ENCODE results near the gene VWF.

Gene VWF

GRCh38 chr12:6084969-6085450, 39.5 kb downstream of the VWF start:
- Mint-ChIP-seq H3K4me1 (no peaks in the 10 kb centered on the region), H3K36me3 (no peaks in the 10 kb centered on the region), H3K27me3 (peaks cover 12% of the 10 kb centered on the region), H3K9me3 (no peaks in the 10 kb centered on the region), H3K4me3 (no peak overlapping the region), H3K27ac (no peak overlapping the region)
- ATAC-seq (ENCODE audit: low read depth) (no peak), DNase-seq (ENCODE audit: low spot score in 2 of 2) (no peak)

- H3K4me3 Mint-ChIP-seq: no peak overlapping the region
- no peak for DNase-seq (ENCODE audit: low spot score in 2 of 2)
- no peak overlapping the region for H3K27ac Mint-ChIP-seq
- H3K27me3 Mint-ChIP-seq: peaks cover 12% of the 10 kb centered on the region
- H3K9me3 Mint-ChIP-seq: no peaks in the 10 kb centered on the region
- ATAC-seq (ENCODE audit: low read depth): no peak
- H3K36me3 Mint-ChIP-seq: no peaks in the 10 kb centered on the region
- no peaks in the 10 kb centered on the region for H3K4me1 Mint-ChIP-seq
Measured at GRCh38 chr12:6084261-6084968, 40.1 kb downstream of the VWF start.

- ATAC-seq (ENCODE audit: low read depth): no peak
- no peaks in the 10 kb centered on the region for H3K9me3 Mint-ChIP-seq
- H3K4me3 Mint-ChIP-seq: no peak overlapping the region
Measured at GRCh38 chr12:6083601-6084000, 40.9 kb downstream of the VWF start.

GRCh38 chr12:6082613-6083012, 41.9 kb downstream of the VWF start:
- H3K4me1 Mint-ChIP-seq: no peaks in the 10 kb centered on the region
- H3K27me3 Mint-ChIP-seq: peaks cover 16% of the 10 kb centered on the region
- DNase-seq (ENCODE audit: low spot score in 2 of 2) (no peak), ATAC-seq (ENCODE audit: low read depth) (no peak)
- no peaks in the 10 kb centered on the region for H3K36me3 Mint-ChIP-seq
- no peak overlapping the region for H3K4me3 Mint-ChIP-seq
- H3K9me3 Mint-ChIP-seq: no peaks in the 10 kb centered on the region
- H3K27ac Mint-ChIP-seq: no peak overlapping the region

More at GRCh38 chr12:6083601-6084000, 40.9 kb downstream of the VWF start:
- DNase-seq (ENCODE audit: low spot score in 2 of 2): no peak
- Mint-ChIP-seq H3K4me1 (no peaks in the 10 kb centered on the region), H3K36me3 (no peaks in the 10 kb centered on the region), H3K27ac (no peak overlapping the region), H3K27me3 (peaks cover 12% of the 10 kb centered on the region)

- no peak for ATAC-seq (ENCODE audit: low read depth)
- Mint-ChIP-seq H3K27me3 (peaks cover 20% of the 10 kb centered on the region), H3K4me3 (no peak overlapping the region), H3K4me1 (peaks cover 2% of the 10 kb centered on the region), H3K9me3 (no peaks in the 10 kb centered on the region), H3K27ac (no peak overlapping the region), H3K36me3 (no peaks in the 10 kb centered on the region)
- no peak for DNase-seq (ENCODE audit: low spot score in 2 of 2)
Measured at GRCh38 chr12:6080149-6081045, 44.1 kb downstream of the VWF start.

- Mint-ChIP-seq H3K27ac (no peak overlapping the region), H3K9me3 (no peaks in the 10 kb centered on the region), H3K36me3 (no peaks in the 10 kb centered on the region), H3K4me1 (peaks cover 11% of the 10 kb centered on the region), H3K4me3 (no peak overlapping the region), H3K27me3 (peaks cover 31% of the 10 kb centered on the region)
- ATAC-seq (ENCODE audit: low read depth) (no peak), DNase-seq (ENCODE audit: low spot score in 2 of 2) (no peak)
Measured at GRCh38 chr12:6078398-6079096, 45.9 kb downstream of the VWF start.

- H3K36me3 Mint-ChIP-seq: no peaks in the 10 kb centered on the region
- H3K27me3 Mint-ChIP-seq: peaks cover 32% of the 10 kb centered on the region
- no peak overlapping the region for H3K4me3 Mint-ChIP-seq
- H3K27ac Mint-ChIP-seq: no peak overlapping the region
- H3K4me1 Mint-ChIP-seq: peaks cover 11% of the 10 kb centered on the region
- ATAC-seq (ENCODE audit: low read depth) (no peak), DNase-seq (ENCODE audit: low spot score in 2 of 2) (no peak)
- no peaks in the 10 kb centered on the region for H3K9me3 Mint-ChIP-seq
Measured at GRCh38 chr12:6077692-6078083, 46.8 kb downstream of the VWF start.

GRCh38 chr12:6076776-6077691, 47.4 kb downstream of the VWF start:
- no peak for ATAC-seq (ENCODE audit: low read depth)
- Mint-ChIP-seq H3K27me3 (peaks cover 32% of the 10 kb centered on the region), H3K27ac (no peak overlapping the region)

GRCh38 chr12:6076346-6076745, 48.1 kb downstream of the VWF start:
- Mint-ChIP-seq H3K36me3 (no peaks in the 10 kb centered on the region), H3K27me3 (peaks cover 33% of the 10 kb centered on the region), H3K27ac (no peak overlapping the region), H3K4me3 (no peak overlapping the region), H3K9me3 (no peaks in the 10 kb centered on the region), H3K4me1 (peaks cover 11% of the 10 kb centered on the region)
- DNase-seq (ENCODE audit: low spot score in 2 of 2) (no peak), ATAC-seq (ENCODE audit: low read depth) (no peak)

More at GRCh38 chr12:6076776-6077691, 47.4 kb downstream of the VWF start:
- Mint-ChIP-seq H3K36me3 (no peaks in the 10 kb centered on the region), H3K9me3 (no peaks in the 10 kb centered on the region), H3K4me3 (no peak overlapping the region), H3K4me1 (peaks cover 11% of the 10 kb centered on the region)
- DNase-seq (ENCODE audit: low spot score in 2 of 2): no peak

- peak overlapping the region; percentile 78 for H3K4me3 Mint-ChIP-seq
- H3K27me3 Mint-ChIP-seq: peaks cover 31% of the 10 kb centered on the region
- H3K4me1 Mint-ChIP-seq: peaks cover 11% of the 10 kb centered on the region
- H3K27ac Mint-ChIP-seq: no peak overlapping the region
- H3K9me3 Mint-ChIP-seq: no peaks in the 10 kb centered on the region
- H3K36me3 Mint-ChIP-seq: no peaks in the 10 kb centered on the region
- ATAC-seq (ENCODE audit: low read depth) (peak; percentile 62), DNase-seq (ENCODE audit: low spot score in 2 of 2) (no peak)
Measured at GRCh38 chr12:6074979-6075585, 49.4 kb downstream of the VWF start.

- Mint-ChIP-seq H3K9me3 (no peaks in the 10 kb centered on the region), H3K27ac (no peak overlapping the region), H3K4me3 (peak overlapping the region; percentile 78), H3K4me1 (peaks cover 11% of the 10 kb centered on the region), H3K27me3 (peaks cover 31% of the 10 kb centered on the region), H3K36me3 (no peaks in the 10 kb centered on the region)
- ATAC-seq (ENCODE audit: low read depth) (peak; percentile 53), DNase-seq (ENCODE audit: low spot score in 2 of 2) (no peak)
Measured at GRCh38 chr12:6074427-6074826, 50.0 kb downstream of the VWF start.

- Mint-ChIP-seq H3K4me1 (peaks cover 11% of the 10 kb centered on the region), H3K27me3 (peaks cover 31% of the 10 kb centered on the region), H3K36me3 (no peaks in the 10 kb centered on the region), H3K9me3 (no peaks in the 10 kb centered on the region), H3K4me3 (no peak overlapping the region), H3K27ac (no peak overlapping the region)
- DNase-seq (ENCODE audit: low spot score in 2 of 2) (no peak), ATAC-seq (ENCODE audit: low read depth) (no peak)
Measured at GRCh38 chr12:6073426-6073825, 51.0 kb downstream of the VWF start.

- ATAC-seq (ENCODE audit: low read depth): no peak
- Mint-ChIP-seq H3K4me3 (no peak overlapping the region), H3K36me3 (no peaks in the 10 kb centered on the region), H3K27me3 (peaks cover 27% of the 10 kb centered on the region), H3K4me1 (peaks cover 11% of the 10 kb centered on the region), H3K9me3 (no peaks in the 10 kb centered on the region), H3K27ac (no peak overlapping the region)
- no peak for DNase-seq (ENCODE audit: low spot score in 2 of 2)
Measured at GRCh38 chr12:6072302-6072752, 52.1 kb downstream of the VWF start.
